ENCODE data around the gene KRT31. TPM values are rescaled to one million over a fixed set of nuclear protein-coding genes. Genes with fewer than 3 reads are reported as not detected.
"Not testable (repeated sequence)": the region's sequence is repeated elsewhere in the genome, so short reads cannot be mapped to it uniquely, and the experiment has no call there.

KRT31 gene
- total RNA-seq, 2 donors from 2014 or later: not detected

DNA sequence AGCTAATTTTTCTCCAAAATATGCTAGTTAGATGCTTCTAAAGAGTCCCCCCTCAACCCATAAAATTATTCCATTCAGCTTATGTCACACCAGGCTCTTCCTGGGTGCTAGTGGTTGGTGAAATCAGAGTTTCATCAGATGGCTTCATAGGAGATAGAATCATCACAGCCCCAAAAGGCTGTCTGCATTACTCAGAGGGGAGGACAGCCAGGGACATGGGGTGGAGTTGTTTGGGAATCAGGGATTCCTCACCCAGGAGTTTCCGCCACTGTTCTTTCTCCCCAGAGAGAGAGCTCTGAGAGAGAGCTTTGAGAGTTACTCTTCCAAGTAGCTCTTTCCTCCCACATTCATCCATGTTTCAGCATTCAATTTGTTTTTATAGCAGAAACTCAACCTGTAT lies 15.0 kb downstream of the KRT31 start:
- H3K4me1 ChIP-seq (ENCODE audit: control insufficient read depth, insufficient read depth, low read length): no peaks in the 10 kb centered on the region
- H3K27me3 ChIP-seq (ENCODE audit: control insufficient read depth, insufficient read depth, low read length, poor library complexity, severe bottlenecking): no peaks in the 10 kb centered on the region
- no peaks in the 10 kb centered on the region for H3K36me3 Mint-ChIP-seq (ENCODE audit: low read depth)
- peak; percentile 25 for DNase-seq
- H3K4me3 ChIP-seq (ENCODE audit: low read length): no peak overlapping the region
- TF ChIP-seq, protein P1, sequence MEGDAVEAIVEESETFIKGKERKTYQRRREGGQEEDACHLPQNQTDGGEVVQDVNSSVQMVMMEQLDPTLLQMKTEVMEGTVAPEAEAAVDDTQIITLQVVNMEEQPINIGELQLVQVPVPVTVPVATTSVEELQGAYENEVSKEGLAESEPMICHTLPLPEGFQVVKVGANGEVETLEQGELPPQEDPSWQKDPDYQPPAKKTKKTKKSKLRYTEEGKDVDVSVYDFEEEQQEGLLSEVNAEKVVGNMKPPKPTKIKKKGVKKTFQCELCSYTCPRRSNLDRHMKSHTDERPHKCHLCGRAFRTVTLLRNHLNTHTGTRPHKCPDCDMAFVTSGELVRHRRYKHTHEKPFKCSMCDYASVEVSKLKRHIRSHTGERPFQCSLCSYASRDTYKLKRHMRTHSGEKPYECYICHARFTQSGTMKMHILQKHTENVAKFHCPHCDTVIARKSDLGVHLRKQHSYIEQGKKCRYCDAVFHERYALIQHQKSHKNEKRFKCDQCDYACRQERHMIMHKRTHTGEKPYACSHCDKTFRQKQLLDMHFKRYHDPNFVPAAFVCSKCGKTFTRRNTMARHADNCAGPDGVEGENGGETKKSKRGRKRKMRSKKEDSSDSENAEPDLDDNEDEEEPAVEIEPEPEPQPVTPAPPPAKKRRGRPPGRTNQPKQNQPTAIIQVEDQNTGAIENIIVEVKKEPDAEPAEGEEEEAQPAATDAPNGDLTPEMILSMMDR (conservative IDR thresholded peaks at IDR 0.05): no peak
- H3K36me3 ChIP-seq (ENCODE audit: control insufficient read depth, insufficient read depth, low read length): no peaks in the 10 kb centered on the region
- H3K4me1 Mint-ChIP-seq: no peaks in the 10 kb centered on the region
- H3K9me3 ChIP-seq (ENCODE audit: control insufficient read depth, low read length): no peaks in the 10 kb centered on the region
- H3K4me3 Mint-ChIP-seq: no peak overlapping the region
- no peak overlapping the region for H3K27ac ChIP-seq (ENCODE audit: low read depth, low read length)
- WGBS, 2 experiments (ENCODE audit: insufficient coverage in 1 of 2, insufficient read length in 1 of 2): 93% methylated on average over 1 of the region's 1 CpG; no CpG with 5 or more reads in 1 of the 2 experiments
- no peak overlapping the region for H3K27ac Mint-ChIP-seq
- peaks cover 7% of the 10 kb centered on the region for H3K9me3 Mint-ChIP-seq
- peaks cover 1% of the 10 kb centered on the region for H3K27me3 Mint-ChIP-seq (ENCODE audit: insufficient read depth)
- H3K9ac ChIP-seq (ENCODE audit: extremely low read depth, low read length, poor library complexity, severe bottlenecking): no peak overlapping the region

DNA sequence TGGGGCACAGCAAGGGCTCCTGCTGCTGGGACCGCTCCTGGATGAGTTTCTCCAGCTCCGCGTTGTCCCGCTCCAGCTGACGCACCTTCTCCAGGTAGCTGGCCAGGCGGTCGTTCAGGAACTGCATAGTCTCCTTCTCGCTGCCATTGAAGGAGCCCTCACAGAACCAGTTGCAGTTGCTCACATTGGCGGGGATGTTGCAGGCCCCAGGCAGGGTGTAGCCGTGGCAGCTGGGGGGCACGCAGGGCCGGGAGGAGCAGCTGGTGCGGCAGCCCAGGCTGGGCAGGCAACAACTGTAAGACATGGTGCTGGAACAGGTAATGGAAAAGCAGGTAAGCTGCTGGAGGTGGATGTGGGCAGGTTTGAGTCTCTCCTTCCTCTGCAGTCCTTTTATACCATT lies 15.5 kb downstream of the KRT31 start, which contains the start of gene KRT34:
KRT34 (minus strand) TSS at position 364 of the 400 bp plus-strand sequence; CDS start at position 304, 60 bp downstream.
- not testable (repeated sequence) for H3K4me3 ChIP-seq (ENCODE audit: low read length); H3K4me1 Mint-ChIP-seq; H3K9me3 ChIP-seq (ENCODE audit: control insufficient read depth, low read length); H3K27ac ChIP-seq (ENCODE audit: low read depth, low read length); H3K36me3 Mint-ChIP-seq (ENCODE audit: low read depth); H3K4me1 ChIP-seq (ENCODE audit: control insufficient read depth, insufficient read depth, low read length); H3K9ac ChIP-seq (ENCODE audit: extremely low read depth, low read length, poor library complexity, severe bottlenecking); H3K27me3 Mint-ChIP-seq (ENCODE audit: insufficient read depth); H3K36me3 ChIP-seq (ENCODE audit: control insufficient read depth, insufficient read depth, low read length); H3K9me3 Mint-ChIP-seq; H3K4me3 Mint-ChIP-seq; H3K27me3 ChIP-seq (ENCODE audit: control insufficient read depth, insufficient read depth, low read length, poor library complexity, severe bottlenecking); H3K27ac Mint-ChIP-seq
- 95 to 100% methylated on average over 2 to 13 of the region's 13 CpGs for WGBS, 2 experiments (ENCODE audit: insufficient coverage in 1 of 2, insufficient read length in 1 of 2)
- DNase-seq: peak; percentile 34

DNA sequence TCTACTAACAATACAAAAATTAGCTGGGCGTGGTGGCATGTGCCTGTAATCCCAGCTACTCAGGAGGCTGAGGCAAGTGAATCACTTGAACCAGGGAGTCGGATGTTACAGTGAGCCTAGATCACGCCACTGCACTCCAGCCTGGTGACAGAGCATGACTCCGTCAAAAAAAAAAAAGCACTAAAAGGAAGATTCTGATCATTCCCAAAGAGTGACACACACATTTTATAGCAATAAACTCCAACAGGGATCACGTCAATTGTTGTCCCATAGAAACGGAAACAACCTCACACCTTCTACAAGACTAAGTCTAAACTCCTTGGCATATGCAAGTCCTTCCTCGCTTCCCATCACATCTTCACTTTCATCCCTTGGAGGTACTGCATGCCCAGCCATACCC lies 17.3 kb downstream of the KRT31 start:
- H3K4me3 Mint-ChIP-seq; H3K36me3 ChIP-seq (ENCODE audit: control insufficient read depth, insufficient read depth, low read length); H3K36me3 Mint-ChIP-seq (ENCODE audit: low read depth); H3K27me3 Mint-ChIP-seq (ENCODE audit: insufficient read depth); H3K27ac ChIP-seq (ENCODE audit: low read depth, low read length); H3K4me1 ChIP-seq (ENCODE audit: control insufficient read depth, insufficient read depth, low read length); H3K9me3 ChIP-seq (ENCODE audit: control insufficient read depth, low read length); H3K4me1 Mint-ChIP-seq; H3K27me3 ChIP-seq (ENCODE audit: control insufficient read depth, insufficient read depth, low read length, poor library complexity, severe bottlenecking); H3K9me3 Mint-ChIP-seq; H3K4me3 ChIP-seq (ENCODE audit: low read length); H3K27ac Mint-ChIP-seq; H3K9ac ChIP-seq (ENCODE audit: extremely low read depth, low read length, poor library complexity, severe bottlenecking); DNase-seq: not testable (repeated sequence)
- WGBS, 2 experiments (ENCODE audit: insufficient coverage in 1 of 2, insufficient read length in 1 of 2): 93 to 100% methylated on average over 7 of the region's 7 CpGs

DNA sequence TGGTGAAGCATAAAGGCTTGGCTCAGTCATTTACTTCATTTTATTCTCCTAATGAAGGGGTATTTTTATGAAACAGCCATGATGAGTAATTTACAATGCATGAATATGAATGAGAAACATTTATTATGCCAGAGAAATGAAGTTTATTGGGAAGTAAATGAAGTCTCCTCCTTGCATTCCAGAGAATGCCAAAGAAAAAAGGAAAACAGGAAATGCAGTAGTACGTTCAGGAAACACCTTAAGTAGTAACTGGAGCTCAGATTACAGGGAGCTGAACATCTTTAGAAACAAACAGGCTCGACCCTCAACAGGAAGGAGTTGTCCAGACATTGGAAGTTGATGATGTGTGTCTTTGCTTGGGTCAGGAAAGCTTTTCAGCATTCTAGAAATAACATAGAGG lies 19.9 kb downstream of the KRT31 start:
- no peak overlapping the region for H3K9ac ChIP-seq (ENCODE audit: extremely low read depth, low read length, poor library complexity, severe bottlenecking)
- H3K4me3 Mint-ChIP-seq: no peak overlapping the region
- H3K4me3 ChIP-seq (ENCODE audit: low read length): no peak overlapping the region
- H3K9me3 Mint-ChIP-seq: peaks cover 2% of the 10 kb centered on the region
- H3K4me1 ChIP-seq (ENCODE audit: control insufficient read depth, insufficient read depth, low read length): no peaks in the 10 kb centered on the region
- H3K9me3 ChIP-seq (ENCODE audit: control insufficient read depth, low read length): peaks cover 3% of the 10 kb centered on the region
- H3K27ac Mint-ChIP-seq: no peak overlapping the region
- TF ChIP-seq, protein P1 (conservative IDR thresholded peaks at IDR 0.05): no peak
- H3K36me3 ChIP-seq (ENCODE audit: control insufficient read depth, insufficient read depth, low read length): no peaks in the 10 kb centered on the region
- no peaks in the 10 kb centered on the region for H3K36me3 Mint-ChIP-seq (ENCODE audit: low read depth)
- DNase-seq: peak; percentile 39
- peaks cover 5% of the 10 kb centered on the region for H3K27me3 Mint-ChIP-seq (ENCODE audit: insufficient read depth)
- H3K4me1 Mint-ChIP-seq: no peaks in the 10 kb centered on the region
- no peak overlapping the region for H3K27ac ChIP-seq (ENCODE audit: low read depth, low read length)
- H3K27me3 ChIP-seq (ENCODE audit: control insufficient read depth, insufficient read depth, low read length, poor library complexity, severe bottlenecking): no peaks in the 10 kb centered on the region
- WGBS, 2 experiments (ENCODE audit: insufficient coverage in 1 of 2, insufficient read length in 1 of 2): 62 to 77% methylated on average over 2 of the region's 2 CpGs

All from endodermal cell (in vitro differentiated cells).